ENCODE measurements around the gene SCN1B.

GRCh38 chr19:35081201-35081600 lies 50.9 kb downstream of the SCN1B start:
- TF ChIP-seq CTCF (IDR thresholded peaks at IDR 0.05) = no peak
- no peak for TF ChIP-seq POLR2AphosphoS5 (IDR thresholded peaks at IDR 0.05)

Measured in transverse colon (tissue), 4 donors.